Liver (tissue), 3 donors: ENCODE results near the gene SH3BP1.

Experiments
- CTCF ChIP-seq: fragments of 150-350 bp; IDR thresholded peaks from 2 replicates; pipeline ENCODE4 v1.5.1; 2017; ENCODE audit warnings: improper control_type of control experiment, low read depth, low read length; ENCODE audit not compliant: missing input control
- EGR1 ChIP-seq, 2 donors: IDR thresholded peaks; 2 replicates each; pipeline ENCODE4 v1.6.1; 2016 to 2018; ENCODE audit warnings: antibody characterized with exemption in 2 of 2, low read depth in 2 of 2
- NR2F2 ChIP-seq: IDR thresholded peaks from 2 replicates; pipeline ENCODE4 v1.6.1; 2016; ENCODE audit warnings: antibody characterized with exemption
- REST ChIP-seq: IDR thresholded peaks from 2 replicates; pipeline ENCODE4 v1.6.1; 2016; ENCODE audit warnings: antibody characterized with exemption, mild to moderate bottlenecking
- YY1 ChIP-seq: IDR thresholded peaks from 2 replicates; pipeline ENCODE4 v1.6.1; 2016; ENCODE audit warnings: antibody characterized with exemption, mild to moderate bottlenecking
- donor health status: healthy.
- donor health status: healthy.

GRCh38 chr22:37669586-37669985 lies 30.1 kb downstream of the SH3BP1 start:
- TF ChIP-seq CTCF (no peak), NR2F2 (no peak), YY1 (no peak), REST (no peak), EGR1 (IDR thresholded peaks at IDR 0.05; ENCODE audit: low read depth in 2 of 2) (no peak)
